Chondrocyte (in vitro differentiated cells): ENCODE measurements around the gene KANSL1L. TPM values are rescaled to one million over a fixed set of nuclear protein-coding genes. Genes with fewer than 3 reads are reported as not detected.

Experiments
- DNase-seq: peaks from one replicate; pipeline ENCODE4 v3.0.0; 2021; ENCODE audit warnings: mixed read lengths, low spot score
- H3K27ac Mint-ChIP-seq: one replicate; pipeline ENCODE4 v1.8.0; 2021; ENCODE audit warnings: mild to moderate bottlenecking, moderate library complexity, mixed read lengths; ENCODE audit not compliant: unreplicated experiment
- H3K27me3 Mint-ChIP-seq: 2 replicates; pipeline ENCODE4 v1.8.0; 2021; ENCODE audit warnings: low read depth, mixed read lengths
- H3K36me3 Mint-ChIP-seq: 2 replicates; pipeline ENCODE4 v1.8.0; 2021; ENCODE audit warnings: low read depth, mixed read lengths
- H3K4me1 Mint-ChIP-seq: 2 replicates; pipeline ENCODE4 v1.8.0; 2021; ENCODE audit warnings: low read depth, mild to moderate bottlenecking, mixed read lengths
- H3K4me3 Mint-ChIP-seq: one replicate; pipeline ENCODE4 v1.8.0; 2021; ENCODE audit warnings: mild to moderate bottlenecking, moderate library complexity, mixed read lengths; ENCODE audit not compliant: unreplicated experiment
- H3K9me3 Mint-ChIP-seq: 2 replicates; pipeline ENCODE4 v1.8.0; 2021; ENCODE audit warnings: low read depth, mixed read lengths
- total RNA-seq: library from RNA; stranded (reverse); gene quantifications from 3 replicates; pipeline ENCODE4 v1.2.1, GENCODE V29; 2021
- TF ChIP-seq, protein P1 (sequence below): fragments of 200-600 bp; sonication (generic); IDR thresholded peaks from 2 replicates; pipeline ENCODE4 v1.5.0; 2021; ENCODE audit warnings: antibody characterized with exemption, mild to moderate bottlenecking, moderate library complexity

The KANSL1L gene
- total RNA-seq, 1 donor from 2014 or later, result 12.2 TPM

DNA sequence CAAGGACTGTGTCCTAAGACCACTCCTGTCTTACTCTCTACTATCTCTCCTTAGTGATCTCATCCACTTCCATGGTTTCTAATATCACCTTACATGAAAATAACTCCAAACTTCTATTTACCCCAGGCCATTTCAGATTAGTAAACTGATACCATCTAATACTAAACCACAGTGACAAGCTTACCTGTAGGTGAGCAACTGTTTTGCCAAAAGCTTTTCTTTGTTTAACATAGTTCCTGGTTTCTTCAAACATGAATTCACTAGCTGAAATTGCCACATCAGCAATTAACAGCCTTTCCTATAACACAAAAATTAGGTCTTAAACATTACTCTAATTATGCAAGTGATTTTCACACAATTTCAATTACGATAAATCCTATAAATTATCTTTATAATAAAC lies 31.9 kb upstream of the KANSL1L start:
- Mint-ChIP-seq H3K4me3 (no peak overlapping the region), H3K27me3 (peaks cover 47% of the 10 kb centered on the region), H3K9me3 (no peaks in the 10 kb centered on the region), H3K27ac (no peak overlapping the region), H3K4me1 (peaks cover 4% of the 10 kb centered on the region), H3K36me3 (no peaks in the 10 kb centered on the region)
- TF ChIP-seq, protein P1, sequence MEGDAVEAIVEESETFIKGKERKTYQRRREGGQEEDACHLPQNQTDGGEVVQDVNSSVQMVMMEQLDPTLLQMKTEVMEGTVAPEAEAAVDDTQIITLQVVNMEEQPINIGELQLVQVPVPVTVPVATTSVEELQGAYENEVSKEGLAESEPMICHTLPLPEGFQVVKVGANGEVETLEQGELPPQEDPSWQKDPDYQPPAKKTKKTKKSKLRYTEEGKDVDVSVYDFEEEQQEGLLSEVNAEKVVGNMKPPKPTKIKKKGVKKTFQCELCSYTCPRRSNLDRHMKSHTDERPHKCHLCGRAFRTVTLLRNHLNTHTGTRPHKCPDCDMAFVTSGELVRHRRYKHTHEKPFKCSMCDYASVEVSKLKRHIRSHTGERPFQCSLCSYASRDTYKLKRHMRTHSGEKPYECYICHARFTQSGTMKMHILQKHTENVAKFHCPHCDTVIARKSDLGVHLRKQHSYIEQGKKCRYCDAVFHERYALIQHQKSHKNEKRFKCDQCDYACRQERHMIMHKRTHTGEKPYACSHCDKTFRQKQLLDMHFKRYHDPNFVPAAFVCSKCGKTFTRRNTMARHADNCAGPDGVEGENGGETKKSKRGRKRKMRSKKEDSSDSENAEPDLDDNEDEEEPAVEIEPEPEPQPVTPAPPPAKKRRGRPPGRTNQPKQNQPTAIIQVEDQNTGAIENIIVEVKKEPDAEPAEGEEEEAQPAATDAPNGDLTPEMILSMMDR, result no peak
- no peak for DNase-seq

DNA sequence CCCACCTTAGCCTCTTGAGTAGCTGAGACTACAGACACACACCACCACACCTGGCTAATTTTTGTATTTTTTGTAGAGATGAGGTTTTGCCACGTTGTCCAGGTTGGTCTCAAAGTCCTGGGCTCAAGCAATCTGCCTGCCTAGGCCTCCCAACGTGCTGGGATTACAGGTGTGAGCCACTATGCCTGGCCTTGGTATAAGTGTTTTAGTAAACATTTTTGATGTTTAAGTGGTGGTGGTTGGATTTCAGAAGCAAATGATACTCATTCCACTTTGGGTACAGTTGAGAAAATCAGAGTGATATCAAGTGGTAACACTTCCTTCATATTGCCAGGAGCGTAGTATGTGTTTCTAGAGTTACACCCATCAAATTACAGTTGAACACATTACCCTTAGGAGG lies 28.6 kb upstream of the KANSL1L start:
- Mint-ChIP-seq H3K4me3 (no peak overlapping the region), H3K4me1 (peaks cover 6% of the 10 kb centered on the region), H3K36me3 (no peaks in the 10 kb centered on the region), H3K27me3 (peaks cover 37% of the 10 kb centered on the region), H3K9me3 (no peaks in the 10 kb centered on the region), H3K27ac (no peak overlapping the region)
- TF ChIP-seq, protein P1, result no peak
- no peak for DNase-seq

DNA sequence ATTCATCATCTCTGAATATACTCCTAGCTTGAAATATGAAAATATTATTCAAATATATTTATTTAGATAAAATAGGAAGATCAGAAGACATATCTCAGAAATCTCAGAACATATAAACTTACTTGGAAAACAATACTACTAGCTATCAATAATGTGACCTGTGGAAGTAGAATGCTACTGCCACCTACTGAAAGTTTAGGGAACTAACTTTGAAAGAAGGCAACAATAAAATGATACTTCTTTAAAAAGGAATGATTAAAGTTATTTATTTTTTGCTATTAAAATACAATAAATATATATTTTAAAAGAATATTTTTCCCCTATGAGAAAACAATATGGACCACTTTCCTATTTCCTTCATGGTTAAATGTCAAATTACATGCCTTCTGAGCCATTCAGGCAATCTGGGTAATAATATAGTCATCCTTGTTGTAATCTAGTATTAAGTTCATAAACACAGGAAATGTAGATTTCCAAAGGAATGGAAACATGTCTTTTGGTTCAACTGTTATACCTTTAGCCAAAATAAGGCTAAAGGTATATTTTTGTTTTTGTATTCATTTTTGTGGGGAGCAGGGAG lies 28.1 kb upstream of the KANSL1L start:
- peaks cover 37% of the 10 kb centered on the region for H3K27me3 Mint-ChIP-seq

GRCh38 chr2:210198326-210198725 lies 27.1 kb upstream of the KANSL1L start:
- TF ChIP-seq, protein P1, result no peak
- peaks cover 38% of the 10 kb centered on the region for H3K27me3 Mint-ChIP-seq
- H3K27ac Mint-ChIP-seq, result peak overlapping the region; percentile 23
- no peak for DNase-seq
- no peaks in the 10 kb centered on the region for H3K9me3 Mint-ChIP-seq
- peaks cover 6% of the 10 kb centered on the region for H3K4me1 Mint-ChIP-seq
- no peaks in the 10 kb centered on the region for H3K36me3 Mint-ChIP-seq
- no peak overlapping the region for H3K4me3 Mint-ChIP-seq

More for the DNA sequence above, 28.1 kb upstream of the KANSL1L start:
- Mint-ChIP-seq H3K36me3 (no peaks in the 10 kb centered on the region), H3K9me3 (no peaks in the 10 kb centered on the region), H3K27ac (no peak overlapping the region), H3K4me1 (peaks cover 6% of the 10 kb centered on the region), H3K4me3 (no peak overlapping the region)
- TF ChIP-seq, protein P1, result peak; percentile 95
- no peak for DNase-seq

DNA sequence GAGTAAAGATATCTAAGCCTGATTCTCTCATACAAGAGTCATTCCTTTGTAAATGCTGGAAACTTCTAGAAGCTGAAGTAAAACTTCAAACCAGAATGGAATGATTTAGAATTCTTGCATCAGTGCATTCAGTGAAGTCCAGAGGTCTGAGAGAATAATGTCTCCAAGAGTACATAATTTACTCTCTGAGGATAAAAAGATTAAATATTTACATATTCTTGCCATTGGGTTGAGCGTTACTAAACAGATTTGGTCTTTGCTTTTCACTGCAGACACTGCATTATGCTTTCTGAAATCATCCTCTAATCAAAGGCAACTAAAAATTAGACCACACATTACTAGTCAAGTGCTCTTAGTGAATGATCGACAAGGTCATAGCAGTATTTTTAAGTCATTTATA lies 26.5 kb upstream of the KANSL1L start:
- no peak for DNase-seq
- Mint-ChIP-seq H3K27ac (no peak overlapping the region), H3K4me3 (no peak overlapping the region), H3K9me3 (no peaks in the 10 kb centered on the region), H3K4me1 (peaks cover 6% of the 10 kb centered on the region), H3K27me3 (peaks cover 34% of the 10 kb centered on the region), H3K36me3 (no peaks in the 10 kb centered on the region)
- TF ChIP-seq, protein P1, result no peak
